ENCODE measurements around the gene TEX11. TPM values are rescaled to one million over a fixed set of nuclear protein-coding genes. Genes with fewer than 3 reads are reported as not detected.

Gene TEX11
- total and polyA plus RNA-seq, 9 of the 15 experiments (the other 6 are each of a cell fraction or from before 2014, with no cell fraction given), result 0.27 to 1.1 (median 0.45) TPM

- TF ChIP-seq ARNT (IDR thresholded peaks at IDR 0.05) (no peak), ZNF316 (IDR thresholded peaks at IDR 0.05) (no peak), MEIS2 (IDR thresholded peaks at IDR 0.05; ENCODE audit: partially characterized antibody) (peak; percentile 60)
- TF ChIP-seq, protein P1, sequence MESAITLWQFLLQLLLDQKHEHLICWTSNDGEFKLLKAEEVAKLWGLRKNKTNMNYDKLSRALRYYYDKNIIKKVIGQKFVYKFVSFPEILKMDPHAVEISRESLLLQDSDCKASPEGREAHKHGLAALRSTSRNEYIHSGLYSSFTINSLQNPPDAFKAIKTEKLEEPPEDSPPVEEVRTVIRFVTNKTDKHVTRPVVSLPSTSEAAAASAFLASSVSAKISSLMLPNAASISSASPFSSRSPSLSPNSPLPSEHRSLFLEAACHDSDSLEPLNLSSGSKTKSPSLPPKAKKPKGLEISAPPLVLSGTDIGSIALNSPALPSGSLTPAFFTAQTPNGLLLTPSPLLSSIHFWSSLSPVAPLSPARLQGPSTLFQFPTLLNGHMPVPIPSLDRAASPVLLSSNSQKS (CRISPR knock-in tag; IDR thresholded peaks at IDR 0.05), result no peak
Observed at GRCh38 chrX:70509078-70509477, 399.4 kb downstream of the TEX11 start (continued).

DNA sequence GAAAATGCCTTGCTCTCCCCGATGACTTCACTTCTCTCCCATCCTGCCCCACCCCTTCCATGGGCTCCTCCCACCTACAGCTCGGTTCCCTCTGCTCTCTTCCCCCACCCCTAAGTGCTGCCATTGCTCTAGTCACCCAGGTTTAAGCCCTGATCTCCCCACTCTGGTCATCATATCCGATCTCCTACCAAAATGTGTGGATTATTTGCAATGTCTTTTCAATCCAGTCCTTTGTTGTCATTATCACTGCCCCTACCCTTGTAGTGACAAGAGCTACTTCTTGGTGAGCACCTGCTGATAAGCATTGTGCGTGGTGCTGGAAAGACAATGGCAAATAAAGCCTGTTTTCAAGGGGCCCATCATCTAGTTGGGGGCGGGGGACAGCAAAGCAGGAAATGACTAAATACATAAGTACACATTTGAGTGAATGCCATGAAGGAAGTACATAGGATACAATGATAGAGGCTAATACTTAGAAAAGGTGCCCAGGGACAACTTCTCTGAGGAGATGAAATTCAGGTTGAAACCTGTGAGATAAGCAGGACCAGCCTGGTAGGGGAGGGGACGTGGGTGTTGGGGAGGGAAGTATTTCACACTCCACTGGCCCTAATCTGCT is 400.1 kb downstream of the TEX11 start:
- in situ Hi-C loops (cut with MboI) (no loop called here), intact Hi-C loops (cut with micrococcal nuclease) (no loop called here)
- Histone ChIP-seq H3K27ac (ENCODE audit: extremely low read depth, low read depth, low read length) (no peak overlapping the region), H3K4me3 (no peak overlapping the region), H3K9me3 (replicated peaks; ENCODE audit: control insufficient read depth, insufficient read depth, low read depth, low read length) (no peaks in the 10 kb centered on the region), H2AFZ (ENCODE audit: low read depth, low read length) (no peak overlapping the region), H3K9me1 (ENCODE audit: control insufficient read depth, insufficient read depth, low read length) (no peaks in the 10 kb centered on the region), H3K27me3 (ENCODE audit: control insufficient read depth in 2 of 2, insufficient read depth in 2 of 2, low read length in 2 of 2) (peaks cover 0 to 4% of the 10 kb centered on the region in 2 experiments; a peak in 2 of 5 replicates), H3K36me3 (ENCODE audit: control insufficient read depth, insufficient read depth, low read length) (no peaks in the 10 kb centered on the region), H3K79me2 (ENCODE audit: control insufficient read depth, insufficient read depth, low read length) (no peaks in the 10 kb centered on the region), H4K20me1 (replicated peaks; ENCODE audit: control insufficient read depth, insufficient read depth, low read length) (0 out of 2 replicates have a peak, but pooled peaks cover 2% of the 10 kb centered on the region), H3K4me1 (replicated peaks in 1 of 2; ENCODE audit: control insufficient read depth in 2 of 2, insufficient read depth in 2 of 2, low read length in 2 of 2) (no peaks in the 10 kb centered on the region; a peak in 1 of 5 replicates), H3K9ac (ENCODE audit: insufficient read depth in 1 of 2, low read depth in 2 of 2, low read length in 2 of 2) (no peak overlapping the region), H3K4me2 (ENCODE audit: insufficient read depth, low read length) (no peak overlapping the region)
- FAIRE-seq, result no peak
- WGBS (ENCODE audit: insufficient coverage, low coverage, missing lambda C conversion rate), result 3% methylated on average over 5 of the region's 6 CpGs
- ChIA-PET POLR2A (interaction anchor here (0.6 kb wide), 1 partner anchor 13 kb away, joined by 4 read pairs; no protein-coding TSS in a partner anchor), CTCF (ENCODE audit: low intra/inter-chr PET ratio) (no interaction called here)
- DNase-seq (ENCODE audit: extremely low read depth in 1 of 4, low spot score in 3 of 4), result peak in 1 of 4 experiments; percentile 8
- no TSS peak for BruUV-seq (replicated peaks)
- no peak for ATAC-seq
- TF ChIP-seq, protein P2, sequence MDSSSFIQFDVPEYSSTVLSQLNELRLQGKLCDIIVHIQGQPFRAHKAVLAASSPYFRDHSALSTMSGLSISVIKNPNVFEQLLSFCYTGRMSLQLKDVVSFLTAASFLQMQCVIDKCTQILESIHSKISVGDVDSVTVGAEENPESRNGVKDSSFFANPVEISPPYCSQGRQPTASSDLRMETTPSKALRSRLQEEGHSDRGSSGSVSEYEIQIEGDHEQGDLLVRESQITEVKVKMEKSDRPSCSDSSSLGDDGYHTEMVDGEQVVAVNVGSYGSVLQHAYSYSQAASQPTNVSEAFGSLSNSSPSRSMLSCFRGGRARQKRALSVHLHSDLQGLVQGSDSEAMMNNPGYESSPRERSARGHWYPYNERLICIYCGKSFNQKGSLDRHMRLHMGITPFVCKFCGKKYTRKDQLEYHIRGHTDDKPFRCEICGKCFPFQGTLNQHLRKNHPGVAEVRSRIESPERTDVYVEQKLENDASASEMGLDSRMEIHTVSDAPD (CRISPR knock-in tag; IDR thresholded peaks at IDR 0.05), result no peak
- TF ChIP-seq, protein P3, sequence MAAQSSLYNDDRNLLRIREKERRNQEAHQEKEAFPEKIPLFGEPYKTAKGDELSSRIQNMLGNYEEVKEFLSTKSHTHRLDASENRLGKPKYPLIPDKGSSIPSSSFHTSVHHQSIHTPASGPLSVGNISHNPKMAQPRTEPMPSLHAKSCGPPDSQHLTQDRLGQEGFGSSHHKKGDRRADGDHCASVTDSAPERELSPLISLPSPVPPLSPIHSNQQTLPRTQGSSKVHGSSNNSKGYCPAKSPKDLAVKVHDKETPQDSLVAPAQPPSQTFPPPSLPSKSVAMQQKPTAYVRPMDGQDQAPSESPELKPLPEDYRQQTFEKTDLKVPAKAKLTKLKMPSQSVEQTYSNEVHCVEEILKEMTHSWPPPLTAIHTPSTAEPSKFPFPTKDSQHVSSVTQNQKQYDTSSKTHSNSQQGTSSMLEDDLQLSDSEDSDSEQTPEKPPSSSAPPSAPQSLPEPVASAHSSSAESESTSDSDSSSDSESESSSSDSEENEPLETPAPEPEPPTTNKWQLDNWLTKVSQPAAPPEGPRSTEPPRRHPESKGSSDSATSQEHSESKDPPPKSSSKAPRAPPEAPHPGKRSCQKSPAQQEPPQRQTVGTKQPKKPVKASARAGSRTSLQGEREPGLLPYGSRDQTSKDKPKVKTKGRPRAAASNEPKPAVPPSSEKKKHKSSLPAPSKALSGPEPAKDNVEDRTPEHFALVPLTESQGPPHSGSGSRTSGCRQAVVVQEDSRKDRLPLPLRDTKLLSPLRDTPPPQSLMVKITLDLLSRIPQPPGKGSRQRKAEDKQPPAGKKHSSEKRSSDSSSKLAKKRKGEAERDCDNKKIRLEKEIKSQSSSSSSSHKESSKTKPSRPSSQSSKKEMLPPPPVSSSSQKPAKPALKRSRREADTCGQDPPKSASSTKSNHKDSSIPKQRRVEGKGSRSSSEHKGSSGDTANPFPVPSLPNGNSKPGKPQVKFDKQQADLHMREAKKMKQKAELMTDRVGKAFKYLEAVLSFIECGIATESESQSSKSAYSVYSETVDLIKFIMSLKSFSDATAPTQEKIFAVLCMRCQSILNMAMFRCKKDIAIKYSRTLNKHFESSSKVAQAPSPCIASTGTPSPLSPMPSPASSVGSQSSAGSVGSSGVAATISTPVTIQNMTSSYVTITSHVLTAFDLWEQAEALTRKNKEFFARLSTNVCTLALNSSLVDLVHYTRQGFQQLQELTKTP (IDR thresholded peaks at IDR 0.05; ENCODE audit: low read depth in 1 of 2, partially characterized antibody in 2 of 2), result no peak
- TF ChIP-seq BDP1 (IDR thresholded peaks at IDR 0.05; ENCODE audit: insufficient read depth, insufficient read length) (no peak), POLR2AphosphoS5 (IDR thresholded peaks at IDR 0.05; ENCODE audit: control insufficient read depth, insufficient read depth, low read depth, low read length) (no peak), SETDB1 (IDR thresholded peaks at IDR 0.05; ENCODE audit: low read length) (no peak), NFIC (IDR thresholded peaks at IDR 0.05) (no peak), ZNF449 (CRISPR knock-in tag; IDR thresholded peaks at IDR 0.05) (no peak)

Data from K562 (cell line).